ENCODE data around the gene USP4.
"Not testable (repeated sequence)": the region's sequence is repeated elsewhere in the genome, so short reads cannot be mapped to it uniquely, and the experiment has no call there.

DNA sequence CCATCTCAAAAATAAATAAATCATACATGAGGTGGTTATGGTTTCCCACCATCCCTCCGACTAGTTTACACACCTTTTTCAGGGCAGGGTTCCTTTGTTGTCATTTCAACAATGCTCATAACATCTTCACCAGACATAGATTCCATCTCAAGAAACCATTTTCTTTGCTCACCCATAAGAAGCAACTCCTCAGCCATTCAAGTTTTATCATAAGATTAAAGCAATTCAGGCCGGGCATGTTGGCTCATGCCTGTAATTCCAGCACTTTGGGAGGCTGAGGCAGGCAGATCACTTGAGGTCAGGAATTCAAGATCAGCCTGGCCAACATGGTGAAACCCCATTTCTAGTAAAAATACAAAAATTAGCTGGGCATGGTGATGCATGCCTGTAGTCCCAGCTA, 11.5 kb downstream of the USP4 start:
- TF ChIP-seq, protein P1, sequence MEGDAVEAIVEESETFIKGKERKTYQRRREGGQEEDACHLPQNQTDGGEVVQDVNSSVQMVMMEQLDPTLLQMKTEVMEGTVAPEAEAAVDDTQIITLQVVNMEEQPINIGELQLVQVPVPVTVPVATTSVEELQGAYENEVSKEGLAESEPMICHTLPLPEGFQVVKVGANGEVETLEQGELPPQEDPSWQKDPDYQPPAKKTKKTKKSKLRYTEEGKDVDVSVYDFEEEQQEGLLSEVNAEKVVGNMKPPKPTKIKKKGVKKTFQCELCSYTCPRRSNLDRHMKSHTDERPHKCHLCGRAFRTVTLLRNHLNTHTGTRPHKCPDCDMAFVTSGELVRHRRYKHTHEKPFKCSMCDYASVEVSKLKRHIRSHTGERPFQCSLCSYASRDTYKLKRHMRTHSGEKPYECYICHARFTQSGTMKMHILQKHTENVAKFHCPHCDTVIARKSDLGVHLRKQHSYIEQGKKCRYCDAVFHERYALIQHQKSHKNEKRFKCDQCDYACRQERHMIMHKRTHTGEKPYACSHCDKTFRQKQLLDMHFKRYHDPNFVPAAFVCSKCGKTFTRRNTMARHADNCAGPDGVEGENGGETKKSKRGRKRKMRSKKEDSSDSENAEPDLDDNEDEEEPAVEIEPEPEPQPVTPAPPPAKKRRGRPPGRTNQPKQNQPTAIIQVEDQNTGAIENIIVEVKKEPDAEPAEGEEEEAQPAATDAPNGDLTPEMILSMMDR (conservative IDR thresholded peaks at IDR 0.05; ENCODE audit: low read depth, low read length) = not testable (repeated sequence)
- not testable (repeated sequence) for TF ChIP-seq EZH2 (IDR thresholded peaks at IDR 0.05; ENCODE audit: borderline replicate concordance, low read depth, low read length, poor library complexity, severe bottlenecking)

Measured in A673 (cell line).